Trophoblast cell (in vitro differentiated cells and primary cell): ENCODE measurements around the gene ADCY4.

Source experiments
- DNase-seq, 2 donors: peaks; one replicate each; pipeline ENCODE4 v3.0.0-alpha.2; 2016
- H2AFZ ChIP-seq: 2 replicates; pipeline ENCODE4 v1.6.1; 2013; ENCODE audit warnings: low read length, moderate library complexity, mild to moderate bottlenecking; ENCODE audit not compliant: insufficient read depth, poor library complexity
- H2AK5ac ChIP-seq: 2 replicates; pipeline ENCODE4 v1.6.1; 2013; ENCODE audit warnings: mild to moderate bottlenecking, low read length
- H2BK120ac ChIP-seq: 2 replicates; pipeline ENCODE4 v1.6.1; 2013; ENCODE audit warnings: low read length, mild to moderate bottlenecking, moderate library complexity; ENCODE audit not compliant: insufficient read depth, poor library complexity
- H2BK12ac ChIP-seq: 2 replicates; pipeline ENCODE4 v1.6.1; 2013; ENCODE audit warnings: mild to moderate bottlenecking, low read length, moderate library complexity
- H2BK5ac ChIP-seq: 2 replicates; pipeline ENCODE4 v1.6.1; 2013; ENCODE audit warnings: low read length, low read depth, moderate library complexity, mild to moderate bottlenecking; ENCODE audit not compliant: poor library complexity
- H3K14ac ChIP-seq: 2 replicates; pipeline ENCODE4 v1.6.1; 2013; ENCODE audit warnings: mild to moderate bottlenecking, low read length
- H3K18ac ChIP-seq: 2 replicates; pipeline ENCODE4 v1.6.1; 2013; ENCODE audit warnings: mild to moderate bottlenecking, low read length
- H3K23ac ChIP-seq: 2 replicates; pipeline ENCODE4 v1.6.1; 2013; ENCODE audit warnings: low read length
- H3K27ac ChIP-seq: 2 replicates; pipeline ENCODE4 v1.5.1; 2013; ENCODE audit warnings: low read depth, mild to moderate bottlenecking, inconsistent platforms, low read length, moderate library complexity
- H3K27me3 ChIP-seq: 2 replicates; pipeline ENCODE4 v1.6.1; 2013; ENCODE audit warnings: inconsistent platforms, mild to moderate bottlenecking, low read length, moderate library complexity; ENCODE audit not compliant: insufficient read depth
- H3K36me3 ChIP-seq, 2 experiments: 1 replicate in 1 of 2; 2 replicates in 1 of 2; pipeline ENCODE4 v1.6.1; 2013; ENCODE audit warnings: low read length in 2 of 2, mild to moderate bottlenecking in 2 of 2, moderate library complexity in 1 of 2; ENCODE audit not compliant: insufficient read depth in 2 of 2, control insufficient read depth in 1 of 2
- H3K4ac ChIP-seq: 2 replicates; pipeline ENCODE4 v1.6.1; 2013; ENCODE audit warnings: low read depth, mild to moderate bottlenecking, low read length, moderate library complexity
- H3K4me1 ChIP-seq, 2 experiments: 1 replicate in 1 of 2; 2 replicates in 1 of 2; pipeline ENCODE4 v1.6.1; 2013; ENCODE audit warnings: low read length in 2 of 2, mild to moderate bottlenecking in 2 of 2, moderate library complexity in 1 of 2; ENCODE audit not compliant: insufficient read depth in 2 of 2, control insufficient read depth in 1 of 2
- H3K4me2 ChIP-seq: 2 replicates; pipeline ENCODE4 v1.6.1; 2013; ENCODE audit warnings: inconsistent platforms, mild to moderate bottlenecking, low read length, moderate library complexity
- H3K4me3 ChIP-seq: 2 replicates; pipeline ENCODE4 v1.5.1; 2013; ENCODE audit warnings: mild to moderate bottlenecking, low read depth, low read length, inconsistent platforms
- H3K79me1 ChIP-seq: one replicate; pipeline ENCODE4 v1.6.1; 2013; ENCODE audit warnings: low read length
- H3K79me2 ChIP-seq: 2 replicates; pipeline ENCODE4 v1.6.1; 2013; ENCODE audit warnings: low read length, mild to moderate bottlenecking; ENCODE audit not compliant: control insufficient read depth, insufficient read depth, poor library complexity
- H3K9ac ChIP-seq: 2 replicates; pipeline ENCODE4 v1.6.1; 2013; ENCODE audit warnings: mild to moderate bottlenecking, low read length
- H3K9me3 ChIP-seq: 2 replicates; pipeline ENCODE4 v1.6.1; 2013; ENCODE audit warnings: low read depth, mild to moderate bottlenecking, control low read depth, inconsistent platforms, low read length; ENCODE audit not compliant: insufficient read depth
- H4K12ac ChIP-seq: 2 replicates; pipeline ENCODE4 v1.6.1; 2013; ENCODE audit warnings: low read depth, mild to moderate bottlenecking, low read length, moderate library complexity
- H4K8ac ChIP-seq: 2 replicates; pipeline ENCODE4 v1.6.1; 2013; ENCODE audit warnings: low read depth, mild to moderate bottlenecking, low read length, moderate library complexity
- H4K91ac ChIP-seq: one replicate; pipeline ENCODE4 v1.6.1; 2013; ENCODE audit warnings: low read depth, mild to moderate bottlenecking, low read length, moderate library complexity
- WGBS: extraction: QIAGEN DNeasy Blood & Tissue Kit; methylation state at CpG from one replicate; pipeline ENCODE4 v1.1.7; 2013; ENCODE audit warnings: missing lambda C conversion rate; ENCODE audit not compliant: insufficient read length, insufficient coverage; ENCODE audit errors: extremely low coverage; 5-methylcytosine and 5-hydroxymethylcytosine counted together

ADCY4 gene

GRCh38 chr14:24361326-24361725 is 26.5 kb upstream of the ADCY4 start:
- WGBS, result no CpG with 5 or more reads among the region's 2 CpGs
- no peak overlapping the region for H3K27ac ChIP-seq
- H2AFZ ChIP-seq, result no peak overlapping the region
- H2AK5ac ChIP-seq, result no peak overlapping the region
- peaks cover 7% of the 10 kb centered on the region for H3K79me1 ChIP-seq
- peaks cover 2% of the 10 kb centered on the region for H3K79me2 ChIP-seq
- no peak overlapping the region for H2BK12ac ChIP-seq
- peaks cover 0 to 4% of the 10 kb centered on the region in 2 experiments for H3K4me1 ChIP-seq
- no peak overlapping the region for H4K91ac ChIP-seq
- H3K9ac ChIP-seq, result no peak overlapping the region
- no peak overlapping the region for H3K4me3 ChIP-seq
- DNase-seq, result peak; percentile 34 to 64
- no peak overlapping the region for H4K8ac ChIP-seq
- no peak overlapping the region for H3K14ac ChIP-seq
- no peaks in the 10 kb centered on the region for H3K9me3 ChIP-seq
- H3K23ac ChIP-seq, result no peak overlapping the region
- H3K4ac ChIP-seq, result no peak overlapping the region
- no peaks in the 10 kb centered on the region for H3K27me3 ChIP-seq
- no peak overlapping the region for H2BK5ac ChIP-seq
- no peaks in the 10 kb centered on the region for H3K36me3 ChIP-seq
- no peak overlapping the region for H3K4me2 ChIP-seq
- H2BK120ac ChIP-seq, result no peak overlapping the region
- no peak overlapping the region for H3K18ac ChIP-seq
- H4K12ac ChIP-seq, result no peak overlapping the region

- Histone ChIP-seq H3K27me3 (no peaks in the 10 kb centered on the region), H3K9me3 (no peaks in the 10 kb centered on the region), H3K4ac (no peak overlapping the region), H3K4me3 (no peak overlapping the region), H4K8ac (no peak overlapping the region), H2BK120ac (no peak overlapping the region), H3K9ac (no peak overlapping the region), H3K79me2 (no peaks in the 10 kb centered on the region), H3K18ac (no peak overlapping the region), H2AFZ (no peak overlapping the region), H2AK5ac (no peak overlapping the region), H2BK12ac (no peak overlapping the region), H3K14ac (no peak overlapping the region), H3K23ac (no peak overlapping the region), H3K4me2 (no peak overlapping the region), H2BK5ac (no peak overlapping the region), H4K91ac (no peak overlapping the region), H3K36me3 (no peaks in the 10 kb centered on the region), H3K27ac (no peak overlapping the region), H4K12ac (no peak overlapping the region), H3K4me1 (no peaks in the 10 kb centered on the region), H3K79me1 (no peaks in the 10 kb centered on the region)
- no CpG with 5 or more reads among the region's 3 CpGs for whole genome bisulfite sequencing
- DNase-seq, result peak; percentile 28 to 78
Measured at GRCh38 chr14:24360281-24360680, 25.4 kb upstream of the ADCY4 start.

GRCh38 chr14:24356208-24356607 is 21.3 kb upstream of the ADCY4 start:
- no peak overlapping the region for H3K4ac ChIP-seq
- H2AK5ac ChIP-seq, result no peak overlapping the region
- no peak overlapping the region for H4K12ac ChIP-seq
- peaks cover 5% of the 10 kb centered on the region for H3K27me3 ChIP-seq
- no peak overlapping the region for H3K18ac ChIP-seq
- no CpG with 5 or more reads among the region's 4 CpGs for WGBS
- H3K9ac ChIP-seq, result no peak overlapping the region
- H3K4me3 ChIP-seq, result no peak overlapping the region
- H2BK5ac ChIP-seq, result no peak overlapping the region
- no peak overlapping the region for H3K23ac ChIP-seq
- no peak overlapping the region for H2BK120ac ChIP-seq
- H3K79me1 ChIP-seq, result no peaks in the 10 kb centered on the region
- no peaks in the 10 kb centered on the region for H3K4me1 ChIP-seq
- H3K9me3 ChIP-seq, result no peaks in the 10 kb centered on the region
- H3K36me3 ChIP-seq, result no peaks in the 10 kb centered on the region
- no peaks in the 10 kb centered on the region for H3K79me2 ChIP-seq
- H4K8ac ChIP-seq, result no peak overlapping the region
- H3K27ac ChIP-seq, result no peak overlapping the region
- H2AFZ ChIP-seq, result no peak overlapping the region
- H4K91ac ChIP-seq, result no peak overlapping the region
- H2BK12ac ChIP-seq, result no peak overlapping the region
- H3K14ac ChIP-seq, result no peak overlapping the region
- no peak for DNase-seq
- H3K4me2 ChIP-seq, result no peak overlapping the region

GRCh38 chr14:24355009-24355408 is 20.1 kb upstream of the ADCY4 start:
- H2BK120ac ChIP-seq, result no peak overlapping the region
- WGBS, result no CpG with 5 or more reads among the region's 7 CpGs
- H3K79me1 ChIP-seq, result no peaks in the 10 kb centered on the region
- no peak overlapping the region for H3K18ac ChIP-seq
- no peaks in the 10 kb centered on the region for H3K9me3 ChIP-seq
- H3K23ac ChIP-seq, result no peak overlapping the region
- H3K4me3 ChIP-seq, result no peak overlapping the region
- H3K14ac ChIP-seq, result no peak overlapping the region
- H4K91ac ChIP-seq, result no peak overlapping the region
- no peak for DNase-seq
- no peaks in the 10 kb centered on the region for H3K36me3 ChIP-seq
- no peak overlapping the region for H3K9ac ChIP-seq
- H3K79me2 ChIP-seq, result no peaks in the 10 kb centered on the region
- H3K27me3 ChIP-seq, result peaks cover 5% of the 10 kb centered on the region
- H2AK5ac ChIP-seq, result no peak overlapping the region
- no peaks in the 10 kb centered on the region for H3K4me1 ChIP-seq
- no peak overlapping the region for H3K4me2 ChIP-seq
- no peak overlapping the region for H4K8ac ChIP-seq
- no peak overlapping the region for H3K27ac ChIP-seq
- no peak overlapping the region for H3K4ac ChIP-seq
- H4K12ac ChIP-seq, result no peak overlapping the region
- H2AFZ ChIP-seq, result no peak overlapping the region
- H2BK12ac ChIP-seq, result no peak overlapping the region
- H2BK5ac ChIP-seq, result no peak overlapping the region
